SK-N-SH (cell line): ENCODE measurements around the gene RAD51B. TPM values are rescaled to one million over a fixed set of nuclear protein-coding genes. Genes with fewer than 3 reads are reported as not detected.
A peak's percentile ranks its signal among the peaks of the same experiment; 100 is the strongest.

Experiments used
- CTCF ChIA-PET: fragments of 300-600, 350-600 bp; formaldehyde crosslinking; extraction: SDS; loops from one replicate; lab custom pipeline; 2021; lab: Yijun Ruan, JAX
- POLR2A ChIA-PET: fragments of 350-600 bp; sonication (Branson Sonifier 250); formaldehyde crosslinking; extraction: SDS; loops from one replicate; lab custom pipeline; 2020; ENCODE audit warnings: antibody characterized with exemption, inconsistent platforms; lab: Yijun Ruan, JAX
- DNase-seq: peaks from one replicate; pipeline ENCODE4 v3.0.0; 2012
- H2AFZ ChIP-seq: fragments of 200-600 bp; sonication (generic); 2 replicates; pipeline ENCODE4 v1.8.1; 2016; ENCODE audit warnings: antibody characterized with exemption, mild to moderate bottlenecking, low read depth
- H3F3A ChIP-seq: fragments of 200-600 bp; sonication (generic); replicated peaks from 2 replicates; pipeline ENCODE3; 2016; ENCODE audit warnings: antibody characterized with exemption, mild to moderate bottlenecking; ENCODE audit not compliant: insufficient read depth
- H3K27ac ChIP-seq, 2 experiments: fragments of 200-500 bp in 1 of 2; fragments of 200-600 bp in 1 of 2; sonication (Bioruptor generic) in 1 of 2; sonication (generic), shearing (Covaris generic) in 1 of 2; 2 replicates each; pipeline versions ENCODE4 v1.5.1 to v1.6.1; 2014 to 2016; ENCODE audit warnings: low read depth in 2 of 2, inconsistent platforms in 1 of 2, low read length in 1 of 2, mild to moderate bottlenecking in 1 of 2, mixed read lengths in 1 of 2
- H3K27me3 ChIP-seq: fragments of 200-600 bp; sonication (generic), shearing (Covaris generic); 2 replicates; pipeline ENCODE4 v1.6.1; 2016; ENCODE audit warnings: mixed run types; ENCODE audit not compliant: insufficient read depth
- H3K36me3 ChIP-seq, 2 experiments: fragments of 200-500 bp in 1 of 2; fragments of 200-600 bp in 1 of 2; sonication (Bioruptor generic) in 1 of 2; sonication (generic) in 1 of 2; replicated peaks in 1 of 2; 2 replicates each; pipeline versions ENCODE3 to v1.5.1; 2014 to 2016; ENCODE audit warnings: low read length in 1 of 2, mild to moderate bottlenecking in 1 of 2; ENCODE audit not compliant: insufficient read depth in 2 of 2, control insufficient read depth in 1 of 2
- H3K4me1 ChIP-seq, 2 experiments: fragments of 200-500 bp in 1 of 2; fragments of 200-600 bp in 1 of 2; sonication (Bioruptor generic) in 1 of 2; sonication (generic), shearing (Covaris generic) in 1 of 2; 2 replicates each; pipeline versions ENCODE4 v1.5.1 to v1.6.1; 2014 to 2016; ENCODE audit warnings: low read depth in 1 of 2, low read length in 1 of 2, mixed run types in 1 of 2; ENCODE audit not compliant: insufficient read depth in 2 of 2, control insufficient read depth in 1 of 2
- H3K4me2 ChIP-seq: fragments of 200-600 bp; sonication (generic), shearing (Covaris generic); 2 replicates; pipeline ENCODE4 v1.6.1; 2017; ENCODE audit warnings: mixed run types
- H3K4me3 ChIP-seq, 2 experiments: fragments of 200-500 bp in 1 of 2; fragments of 200-600 bp in 1 of 2; sonication (Bioruptor generic) in 1 of 2; sonication (generic), shearing (Covaris generic) in 1 of 2; 2 replicates each; pipeline versions ENCODE4 v1.5.1 to v1.8.1; 2014 to 2016; ENCODE audit warnings: low read depth in 2 of 2, inconsistent platforms in 1 of 2, low read length in 1 of 2, mild to moderate bottlenecking in 1 of 2, mixed read lengths in 1 of 2, moderate library complexity in 1 of 2
- H3K79me2 ChIP-seq: fragments of 200-600 bp; sonication (generic); 2 replicates; pipeline ENCODE4 v1.8.1; 2017; ENCODE audit warnings: mild to moderate bottlenecking; ENCODE audit not compliant: insufficient read depth
- H3K9ac ChIP-seq: fragments of 200-600 bp; sonication (generic); 2 replicates; pipeline ENCODE4 v1.6.1; 2017; ENCODE audit warnings: mixed run types
- H3K9me2 ChIP-seq: fragments of 200-600 bp; sonication (generic); 2 replicates; pipeline ENCODE4 v1.6.1; 2017; ENCODE audit warnings: mixed run types
- H3K9me3 ChIP-seq: fragments of 200-600 bp; sonication (generic); 2 replicates; pipeline ENCODE4 v1.6.1; 2017; ENCODE audit warnings: mixed run types, mild to moderate bottlenecking, moderate library complexity
- H4K20me1 ChIP-seq: fragments of 200-600 bp; sonication (generic); 2 replicates; pipeline ENCODE4 v1.6.1; 2017; ENCODE audit warnings: mild to moderate bottlenecking, mixed run types; ENCODE audit not compliant: insufficient read depth
- CHD2 ChIP-seq: fragments of 150-350 bp; IDR thresholded peaks from 2 replicates; pipeline ENCODE4 v1.6.1; 2018; ENCODE audit warnings: low read length; ENCODE audit not compliant: partially characterized antibody
- ELF1 ChIP-seq: IDR thresholded peaks from 2 replicates; pipeline ENCODE4 v1.4.0; 2012
- EZH2phosphoT487 ChIP-seq: fragments of 200-600 bp; sonication (generic); IDR thresholded peaks from 2 replicates; pipeline ENCODE4 v1.6.1; 2017; ENCODE audit warnings: low read depth, mixed run types, mild to moderate bottlenecking, antibody characterized with exemption, moderate library complexity, borderline replicate concordance
- GATA2 ChIP-seq: sonication (generic); formaldehyde crosslinking; IDR thresholded peaks from 2 replicates; pipeline ENCODE4 v1.5.0; 2020; ENCODE audit warnings: mild to moderate bottlenecking, missing genetic modification reagents
- JUND ChIP-seq: IDR thresholded peaks from 2 replicates; pipeline ENCODE4 v1.4.0; 2012
- MEF2A ChIP-seq: IDR thresholded peaks from 2 replicates; pipeline ENCODE4 v1.4.0; 2012; ENCODE audit warnings: low read depth, borderline replicate concordance
- POLR2AphosphoS5 ChIP-seq: IDR thresholded peaks from 2 replicates; pipeline ENCODE4 v1.6.1; 2012; ENCODE audit warnings: low read depth, low read length
- RAD21 ChIP-seq: IDR thresholded peaks from 2 replicates; pipeline ENCODE4 v1.6.1; 2012; ENCODE audit warnings: mild to moderate bottlenecking, low read length
- RCOR1 ChIP-seq: fragments of 150-350 bp; IDR thresholded peaks from 2 replicates; pipeline ENCODE4 v1.6.1; 2017; ENCODE audit warnings: antibody characterized with exemption, low read length
- RFX5 ChIP-seq: IDR thresholded peaks from 2 replicates; pipeline ENCODE4 v1.6.1; 2012; ENCODE audit warnings: mild to moderate bottlenecking, improper control_type of control experiment, low read length
- TCF12 ChIP-seq: IDR thresholded peaks from 2 replicates; pipeline ENCODE4 v1.4.0; 2012
- WGBS: methylation state at CpG from one replicate; pipeline ENCODE4 v1.1.6; 2017; ENCODE audit warnings: low lambda C conversion rate; 5-methylcytosine and 5-hydroxymethylcytosine counted together
- polyA plus RNA-seq, 3 experiments: library from polyadenylated mRNA; depleted of rRNA; stranded (reverse); fragments of >200 nt; gene quantifications; 2 replicates each; pipeline ENCODE4 v1.2.3, GENCODE V29; 2012
- TF ChIP-seq, protein P1 (sequence below): IDR thresholded peaks from 2 replicates; pipeline ENCODE4; 2012
- TF ChIP-seq, protein P2 (sequence below): IDR thresholded peaks from 2 replicates; pipeline ENCODE4 v1.4.0; 2012; ENCODE audit warnings: low read depth, borderline replicate concordance
- TF ChIP-seq, protein P3 (sequence below): fragments of 150-350 bp; IDR thresholded peaks from 2 replicates; pipeline ENCODE4 v1.6.1; 2016; ENCODE audit warnings: mild to moderate bottlenecking, low read depth, low read length
- TF ChIP-seq, protein P4 (sequence below): IDR thresholded peaks from 2 replicates; pipeline ENCODE4 v1.4.0; 2012; ENCODE audit warnings: low read depth, borderline replicate concordance
- TF ChIP-seq, protein P5 (sequence below): fragments of 200-600 bp; sonication (generic); IDR thresholded peaks from 2 replicates; pipeline ENCODE4 v1.6.1; 2017; ENCODE audit warnings: antibody characterized with exemption, mild to moderate bottlenecking, moderate library complexity

Gene RAD51B
- polyA plus RNA-seq, 1 of the 3 experiments (the other 2 are of a cell fraction): 6.0 TPM

DNA sequence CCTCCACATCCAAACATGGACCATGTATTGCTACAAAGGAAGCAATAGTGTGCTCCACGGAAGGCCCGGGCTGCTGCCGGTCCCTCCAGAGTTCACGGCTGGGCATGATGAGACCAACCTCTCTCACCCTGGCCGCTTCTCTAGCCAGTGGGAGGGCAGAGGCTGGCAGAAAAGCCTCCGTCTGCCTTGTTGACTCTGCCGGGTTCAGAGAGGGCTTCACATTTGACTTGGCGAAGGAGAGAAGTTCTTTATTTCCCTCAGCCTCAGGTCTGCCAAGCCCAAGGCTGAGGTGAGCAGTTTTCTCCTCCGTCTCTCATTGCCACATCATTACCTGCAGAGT lies 743.3 kb downstream of the RAD51B start:
- CTCF ChIA-PET: no interaction called here

DNA sequence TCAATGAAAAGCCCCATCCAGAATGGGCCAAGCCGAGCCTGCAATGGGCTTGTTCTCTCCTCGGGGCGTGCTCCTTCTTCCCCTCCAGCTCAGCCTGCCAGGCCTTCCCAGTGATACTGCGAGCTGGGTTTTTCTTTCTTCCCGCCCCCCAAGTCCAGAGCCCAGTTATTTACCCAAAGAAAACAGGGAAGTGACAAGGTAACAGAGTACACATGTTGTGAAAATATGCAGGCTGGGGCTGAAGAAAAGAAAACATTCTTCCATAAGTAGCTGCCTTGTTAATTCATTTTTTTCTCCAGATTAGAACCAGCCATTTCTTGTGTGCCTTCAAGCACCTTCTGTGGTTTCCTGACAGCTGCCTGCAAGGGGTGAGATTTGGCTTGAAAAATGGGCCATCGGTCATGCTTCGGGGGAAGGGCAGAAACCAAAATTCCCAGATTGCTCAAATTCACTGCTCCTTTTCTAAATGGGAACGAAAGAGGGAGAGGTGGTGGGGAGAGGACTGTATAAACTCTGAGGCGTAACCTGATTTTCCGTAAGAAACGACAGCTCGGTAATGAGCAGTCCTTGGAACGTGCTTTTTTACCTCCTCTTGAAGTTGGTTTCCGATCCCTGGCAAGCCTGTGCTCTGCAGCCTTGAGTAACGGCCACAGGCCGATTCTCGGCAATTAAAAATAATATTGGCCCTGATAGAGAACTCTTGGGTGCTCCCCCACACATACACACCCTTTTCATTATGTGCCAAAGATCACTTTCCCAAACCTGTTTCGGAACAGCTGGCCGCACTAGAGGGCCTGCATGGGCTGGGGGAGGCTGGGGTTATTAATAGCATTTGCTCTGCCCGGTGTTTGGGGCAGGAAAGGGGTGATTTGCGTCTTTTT lies 743.9 kb downstream of the RAD51B start:
- Histone ChIP-seq H3K9me3 (no peaks in the 10 kb centered on the region), H3K36me3 (no peaks in the 10 kb centered on the region), H3K4me3 (no peak overlapping the region), H3K9ac (no peak overlapping the region), H3K79me2 (no peaks in the 10 kb centered on the region), H4K20me1 (no peaks in the 10 kb centered on the region), H2AFZ (no peak overlapping the region), H3K4me2 (no peak overlapping the region), H3K4me1 (peaks cover 0 to 11% of the 10 kb centered on the region in 2 experiments; a peak in 1 of 4 replicates), H3K27me3 (no peaks in the 10 kb centered on the region), H3K9me2 (no peaks in the 10 kb centered on the region), H3K27ac (peak overlapping the region in 1 of 2 experiments; percentile 83; a peak in 3 of 4 replicates), H3F3A (no peaks in the 10 kb centered on the region)
- WGBS: 91% methylated on average over 18 of the region's 21 CpGs
- CTCF ChIA-PET: no interaction called here
- POLR2A ChIA-PET: no interaction called here
- DNase-seq: no peak
- TF ChIP-seq, protein P1, sequence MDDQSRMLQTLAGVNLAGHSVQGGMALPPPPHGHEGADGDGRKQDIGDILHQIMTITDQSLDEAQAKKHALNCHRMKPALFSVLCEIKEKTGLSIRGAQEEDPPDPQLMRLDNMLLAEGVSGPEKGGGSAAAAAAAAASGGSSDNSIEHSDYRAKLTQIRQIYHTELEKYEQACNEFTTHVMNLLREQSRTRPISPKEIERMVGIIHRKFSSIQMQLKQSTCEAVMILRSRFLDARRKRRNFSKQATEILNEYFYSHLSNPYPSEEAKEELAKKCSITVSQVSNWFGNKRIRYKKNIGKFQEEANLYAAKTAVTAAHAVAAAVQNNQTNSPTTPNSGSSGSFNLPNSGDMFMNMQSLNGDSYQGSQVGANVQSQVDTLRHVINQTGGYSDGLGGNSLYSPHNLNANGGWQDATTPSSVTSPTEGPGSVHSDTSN: peak; percentile 50; the same call in 1 of the 2 replicates
- TF ChIP-seq, protein P2, sequence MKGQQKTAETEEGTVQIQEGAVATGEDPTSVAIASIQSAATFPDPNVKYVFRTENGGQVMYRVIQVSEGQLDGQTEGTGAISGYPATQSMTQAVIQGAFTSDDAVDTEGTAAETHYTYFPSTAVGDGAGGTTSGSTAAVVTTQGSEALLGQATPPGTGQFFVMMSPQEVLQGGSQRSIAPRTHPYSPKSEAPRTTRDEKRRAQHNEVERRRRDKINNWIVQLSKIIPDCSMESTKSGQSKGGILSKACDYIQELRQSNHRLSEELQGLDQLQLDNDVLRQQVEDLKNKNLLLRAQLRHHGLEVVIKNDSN: no peak
- TF ChIP-seq TCF12 (peak; percentile 49), RCOR1 (no peak), GATA2 (CRISPR knock-in tag) (no peak), RAD21 (no peak), EZH2phosphoT487 (no peak), JUND (no peak), MEF2A (no peak), ELF1 (no peak), CHD2 (no peak), POLR2AphosphoS5 (no peak)
- TF ChIP-seq, protein P3, sequence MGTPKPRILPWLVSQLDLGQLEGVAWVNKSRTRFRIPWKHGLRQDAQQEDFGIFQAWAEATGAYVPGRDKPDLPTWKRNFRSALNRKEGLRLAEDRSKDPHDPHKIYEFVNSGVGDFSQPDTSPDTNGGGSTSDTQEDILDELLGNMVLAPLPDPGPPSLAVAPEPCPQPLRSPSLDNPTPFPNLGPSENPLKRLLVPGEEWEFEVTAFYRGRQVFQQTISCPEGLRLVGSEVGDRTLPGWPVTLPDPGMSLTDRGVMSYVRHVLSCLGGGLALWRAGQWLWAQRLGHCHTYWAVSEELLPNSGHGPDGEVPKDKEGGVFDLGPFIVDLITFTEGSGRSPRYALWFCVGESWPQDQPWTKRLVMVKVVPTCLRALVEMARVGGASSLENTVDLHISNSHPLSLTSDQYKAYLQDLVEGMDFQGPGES: no peak

More for the DNA sequence above, 743.3 kb downstream of the RAD51B start:
- POLR2A ChIA-PET: no interaction called here
- Histone ChIP-seq H3K4me1 (peaks cover 0 to 11% of the 10 kb centered on the region in 2 experiments; a peak in 1 of 4 replicates), H3K79me2 (no peaks in the 10 kb centered on the region), H3K27me3 (no peaks in the 10 kb centered on the region), H3K9me3 (no peaks in the 10 kb centered on the region), H3K9ac (no peak overlapping the region), H3K9me2 (no peaks in the 10 kb centered on the region), H3K4me3 (no peak overlapping the region), H3K36me3 (no peaks in the 10 kb centered on the region), H3F3A (no peaks in the 10 kb centered on the region), H2AFZ (no peak overlapping the region), H3K4me2 (no peak overlapping the region), H4K20me1 (no peaks in the 10 kb centered on the region), H3K27ac (peak overlapping the region in 1 of 2 experiments; percentile 83; a peak in 3 of 4 replicates)
- TF ChIP-seq, protein P4, sequence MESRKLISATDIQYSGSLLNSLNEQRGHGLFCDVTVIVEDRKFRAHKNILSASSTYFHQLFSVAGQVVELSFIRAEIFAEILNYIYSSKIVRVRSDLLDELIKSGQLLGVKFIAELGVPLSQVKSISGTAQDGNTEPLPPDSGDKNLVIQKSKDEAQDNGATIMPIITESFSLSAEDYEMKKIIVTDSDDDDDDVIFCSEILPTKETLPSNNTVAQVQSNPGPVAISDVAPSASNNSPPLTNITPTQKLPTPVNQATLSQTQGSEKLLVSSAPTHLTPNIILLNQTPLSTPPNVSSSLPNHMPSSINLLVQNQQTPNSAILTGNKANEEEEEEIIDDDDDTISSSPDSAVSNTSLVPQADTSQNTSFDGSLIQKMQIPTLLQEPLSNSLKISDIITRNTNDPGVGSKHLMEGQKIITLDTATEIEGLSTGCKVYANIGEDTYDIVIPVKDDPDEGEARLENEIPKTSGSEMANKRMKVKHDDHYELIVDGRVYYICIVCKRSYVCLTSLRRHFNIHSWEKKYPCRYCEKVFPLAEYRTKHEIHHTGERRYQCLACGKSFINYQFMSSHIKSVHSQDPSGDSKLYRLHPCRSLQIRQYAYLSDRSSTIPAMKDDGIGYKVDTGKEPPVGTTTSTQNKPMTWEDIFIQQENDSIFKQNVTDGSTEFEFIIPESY: no peak
- TF ChIP-seq, protein P5, sequence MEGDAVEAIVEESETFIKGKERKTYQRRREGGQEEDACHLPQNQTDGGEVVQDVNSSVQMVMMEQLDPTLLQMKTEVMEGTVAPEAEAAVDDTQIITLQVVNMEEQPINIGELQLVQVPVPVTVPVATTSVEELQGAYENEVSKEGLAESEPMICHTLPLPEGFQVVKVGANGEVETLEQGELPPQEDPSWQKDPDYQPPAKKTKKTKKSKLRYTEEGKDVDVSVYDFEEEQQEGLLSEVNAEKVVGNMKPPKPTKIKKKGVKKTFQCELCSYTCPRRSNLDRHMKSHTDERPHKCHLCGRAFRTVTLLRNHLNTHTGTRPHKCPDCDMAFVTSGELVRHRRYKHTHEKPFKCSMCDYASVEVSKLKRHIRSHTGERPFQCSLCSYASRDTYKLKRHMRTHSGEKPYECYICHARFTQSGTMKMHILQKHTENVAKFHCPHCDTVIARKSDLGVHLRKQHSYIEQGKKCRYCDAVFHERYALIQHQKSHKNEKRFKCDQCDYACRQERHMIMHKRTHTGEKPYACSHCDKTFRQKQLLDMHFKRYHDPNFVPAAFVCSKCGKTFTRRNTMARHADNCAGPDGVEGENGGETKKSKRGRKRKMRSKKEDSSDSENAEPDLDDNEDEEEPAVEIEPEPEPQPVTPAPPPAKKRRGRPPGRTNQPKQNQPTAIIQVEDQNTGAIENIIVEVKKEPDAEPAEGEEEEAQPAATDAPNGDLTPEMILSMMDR: no peak
- TF ChIP-seq RFX5: no peak
- DNase-seq: no peak
- WGBS: 88% methylated on average over 3 of the region's 9 CpGs
